ENCODE data around the gene GPR179.

DNA sequence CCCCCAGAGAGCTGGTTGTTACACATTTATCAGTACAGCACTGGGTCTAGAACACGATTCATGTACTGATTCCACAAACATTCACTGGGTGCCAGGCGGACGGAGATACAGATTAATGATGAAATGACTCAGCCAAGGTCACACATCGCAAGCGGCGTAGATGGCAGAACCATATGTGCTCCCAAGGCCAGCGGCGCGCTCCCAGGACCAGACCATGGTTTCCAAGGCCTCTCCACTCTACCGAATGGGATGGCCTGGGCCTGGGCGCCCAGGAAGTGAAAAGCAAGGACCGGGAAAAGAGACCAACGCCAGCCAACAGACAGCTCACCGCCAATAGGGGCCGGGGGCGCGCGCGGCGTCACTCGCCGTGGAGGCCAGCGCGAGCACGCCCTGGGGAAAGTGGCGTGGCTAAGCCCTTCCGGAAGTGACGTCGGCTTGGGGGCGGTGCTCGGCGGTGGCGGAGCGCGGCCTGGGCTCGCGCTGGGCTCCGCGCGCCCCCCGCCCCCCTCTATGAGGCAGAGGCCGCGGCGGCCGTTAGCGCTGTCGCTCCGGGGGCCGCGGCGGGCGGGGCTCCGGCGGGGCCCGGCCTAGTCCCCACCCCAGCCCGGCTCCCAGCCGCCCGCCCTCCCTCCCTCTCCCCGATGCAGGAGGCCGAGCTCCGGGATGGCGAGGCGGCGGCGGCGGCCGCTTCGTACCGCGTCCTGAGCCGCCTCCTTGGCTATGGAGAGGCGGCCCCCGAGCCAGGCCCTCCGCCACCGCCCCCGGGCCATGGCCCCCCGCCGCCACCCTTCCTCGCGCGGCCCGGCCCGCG, 7.9 kb upstream of the GPR179 start, which contains the start of gene SOCS7:
- no peak for TF ChIP-seq CTCF (IDR thresholded peaks at IDR 0.05 in 2 of 3, conservative IDR thresholded peaks at IDR 0.05 in 1 of 3; ENCODE audit: borderline replicate concordance in 1 of 3, insufficient read depth in 1 of 3, low read depth in 2 of 3, low read length in 2 of 3)
- TF ChIP-seq ZNF274 (IDR thresholded peaks at IDR 0.05; ENCODE audit: low read depth, low read length) = no peak
- peak; percentile 61 for TF ChIP-seq SP1 (IDR thresholded peaks at IDR 0.05; ENCODE audit: low read depth)
- no peak for TF ChIP-seq EZH2phosphoT487 (IDR thresholded peaks at IDR 0.05; ENCODE audit: borderline replicate concordance)

Measured in HCT116 (cell line).